ENCODE data around the gene GFOD1. TPM values are rescaled to one million over a fixed set of nuclear protein-coding genes. Genes with fewer than 3 reads are reported as not detected.
"Not testable (repeated sequence)": the region's sequence is repeated elsewhere in the genome, so short reads cannot be mapped to it uniquely, and the experiment has no call there.

Gene GFOD1
- total and polyA plus RNA-seq, 8 donors = 1.4 to 2.7 (median 2.1) TPM

DNA sequence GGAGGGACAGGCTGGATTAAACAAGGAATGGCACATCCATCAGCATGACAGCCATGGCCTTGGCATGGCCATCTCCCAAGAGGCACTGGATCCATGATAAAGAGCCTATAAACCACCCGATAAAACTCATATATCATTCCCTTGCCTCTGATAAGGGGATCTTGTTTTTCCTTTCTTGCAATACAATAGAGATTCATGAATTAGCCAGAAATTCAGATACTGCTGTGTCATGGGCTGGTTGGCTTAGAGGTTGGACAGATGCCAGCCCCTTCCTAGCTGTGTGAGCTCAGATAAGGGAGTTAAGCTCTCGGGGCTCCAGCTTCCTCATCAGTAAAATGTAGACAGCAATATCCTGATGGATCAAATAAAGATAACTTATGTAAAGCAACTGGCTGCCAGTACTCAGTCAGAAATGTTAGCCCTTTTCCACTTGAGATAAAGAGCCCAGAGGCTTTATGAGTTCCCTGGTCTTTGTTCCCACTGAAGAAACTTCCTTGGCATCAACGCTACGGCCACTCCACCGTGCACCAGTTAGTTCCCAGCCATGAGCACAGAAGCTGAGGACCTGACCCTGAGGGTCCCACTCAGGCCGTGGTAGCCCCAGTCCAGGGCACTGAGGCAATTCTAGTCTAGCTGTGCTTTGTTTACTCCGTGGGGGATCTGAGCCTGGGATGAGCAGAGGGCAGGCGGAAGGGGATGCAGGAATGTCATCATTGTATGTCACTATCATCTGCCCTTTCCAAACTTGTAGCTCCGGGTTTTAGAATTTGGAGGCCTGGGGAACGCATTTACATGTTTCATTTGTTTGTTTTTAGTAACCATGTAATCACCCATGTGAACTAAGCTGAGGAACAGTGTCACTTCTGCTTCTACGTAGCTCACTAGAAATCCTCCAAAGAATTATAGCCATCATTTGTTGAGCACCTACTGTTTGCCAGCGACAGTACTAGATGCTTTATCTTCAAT, 91.8 kb downstream of the GFOD1 start:
- DNase-seq = peak; percentile 75 to 86 (median 77)
- Histone ChIP-seq H3K9me3 (no peaks in the 10 kb centered on the region), H3K27me3 (no peaks in the 10 kb centered on the region), H3K36me3 (no peaks in the 10 kb centered on the region), H3K27ac (peak overlapping the region in 3 of 4 donors; percentile 43 to 65 (median 57)), H3K4me1 (peaks cover 0 to 15% (median 8%) of the 10 kb centered on the region in 3 donors), H3K4me3 (no peak overlapping the region)
- FAIRE-seq = no peak
- 33 to 41% methylated on average over 12 of the region's 12 CpGs for whole genome bisulfite sequencing, 2 donors
- TF ChIP-seq, protein P1, sequence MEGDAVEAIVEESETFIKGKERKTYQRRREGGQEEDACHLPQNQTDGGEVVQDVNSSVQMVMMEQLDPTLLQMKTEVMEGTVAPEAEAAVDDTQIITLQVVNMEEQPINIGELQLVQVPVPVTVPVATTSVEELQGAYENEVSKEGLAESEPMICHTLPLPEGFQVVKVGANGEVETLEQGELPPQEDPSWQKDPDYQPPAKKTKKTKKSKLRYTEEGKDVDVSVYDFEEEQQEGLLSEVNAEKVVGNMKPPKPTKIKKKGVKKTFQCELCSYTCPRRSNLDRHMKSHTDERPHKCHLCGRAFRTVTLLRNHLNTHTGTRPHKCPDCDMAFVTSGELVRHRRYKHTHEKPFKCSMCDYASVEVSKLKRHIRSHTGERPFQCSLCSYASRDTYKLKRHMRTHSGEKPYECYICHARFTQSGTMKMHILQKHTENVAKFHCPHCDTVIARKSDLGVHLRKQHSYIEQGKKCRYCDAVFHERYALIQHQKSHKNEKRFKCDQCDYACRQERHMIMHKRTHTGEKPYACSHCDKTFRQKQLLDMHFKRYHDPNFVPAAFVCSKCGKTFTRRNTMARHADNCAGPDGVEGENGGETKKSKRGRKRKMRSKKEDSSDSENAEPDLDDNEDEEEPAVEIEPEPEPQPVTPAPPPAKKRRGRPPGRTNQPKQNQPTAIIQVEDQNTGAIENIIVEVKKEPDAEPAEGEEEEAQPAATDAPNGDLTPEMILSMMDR (IDR thresholded peaks at IDR 0.05) = no peak
- peak; percentile 86 to 93 (median 89) for ATAC-seq
- intact Hi-C loops (cut with DNase I) = no loop called here

DNA sequence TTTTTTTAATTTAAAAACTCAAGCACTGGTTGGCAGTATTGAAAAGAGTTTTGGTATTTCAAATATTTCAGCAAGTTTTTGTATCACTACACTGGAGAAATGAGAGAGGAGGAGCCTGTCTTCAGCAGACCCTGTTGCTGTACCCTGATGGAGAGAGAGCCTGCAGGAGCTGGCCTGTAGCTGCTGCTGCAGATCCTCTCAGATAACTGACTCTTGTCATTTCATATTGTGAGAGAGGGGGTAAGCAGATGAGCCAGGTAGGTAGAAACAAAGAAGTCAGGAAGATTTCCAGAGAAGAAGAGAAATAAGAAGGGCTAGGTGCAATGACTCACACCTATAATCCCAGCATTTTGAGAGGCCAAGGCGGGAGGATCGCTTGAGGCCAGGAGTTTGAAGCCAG, 94.9 kb downstream of the GFOD1 start:
- ATAC-seq = no peak
- no peak for FAIRE-seq
- DNase-seq = no peak
- Histone ChIP-seq H3K27me3 (no peaks in the 10 kb centered on the region), H3K4me1 (peaks cover 0 to 15% (median 8%) of the 10 kb centered on the region in 3 donors), H3K9me3 (no peaks in the 10 kb centered on the region), H3K4me3 (no peak overlapping the region), H3K27ac (no peak overlapping the region), H3K36me3 (no peaks in the 10 kb centered on the region)
- TF ChIP-seq, protein P1 (IDR thresholded peaks at IDR 0.05) = no peak
- intact Hi-C loops (cut with DNase I) = no loop called here
- 84 to 100% methylated on average over 2 of the region's 2 CpGs for WGBS, 2 donors

DNA sequence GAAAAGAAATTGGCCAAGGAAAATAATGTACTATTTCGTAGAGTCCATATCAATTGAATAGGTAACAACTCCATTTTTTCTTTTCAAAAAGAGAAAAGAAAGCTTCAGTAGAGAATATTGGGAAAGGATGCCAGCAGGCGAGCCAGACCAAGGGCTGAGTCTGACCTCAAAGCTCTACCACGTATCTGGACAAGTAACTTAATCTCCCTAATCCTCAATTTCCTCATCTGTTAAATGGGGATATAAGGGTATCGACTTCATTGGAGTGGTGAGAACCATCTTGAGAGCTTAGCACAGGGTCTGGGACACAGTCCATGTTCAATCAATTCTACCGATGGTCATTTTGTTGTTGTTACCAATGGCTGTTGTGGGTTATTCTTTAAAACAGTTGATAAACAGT, 95.9 kb downstream of the GFOD1 start:
- Histone ChIP-seq H3K36me3 (no peaks in the 10 kb centered on the region), H3K27ac (no peak overlapping the region), H3K9me3 (no peaks in the 10 kb centered on the region), H3K27me3 (no peaks in the 10 kb centered on the region), H3K4me3 (no peak overlapping the region), H3K4me1 (peaks cover 0 to 15% (median 8%) of the 10 kb centered on the region in 3 donors)
- TF ChIP-seq, protein P1 (IDR thresholded peaks at IDR 0.05) = no peak
- 91% methylated on average over 5 of the region's 5 CpGs for WGBS, 2 donors
- DNase-seq (no peak), ATAC-seq (no peak), FAIRE-seq (no peak)
- intact Hi-C loops (cut with DNase I) = no loop called here

DNA sequence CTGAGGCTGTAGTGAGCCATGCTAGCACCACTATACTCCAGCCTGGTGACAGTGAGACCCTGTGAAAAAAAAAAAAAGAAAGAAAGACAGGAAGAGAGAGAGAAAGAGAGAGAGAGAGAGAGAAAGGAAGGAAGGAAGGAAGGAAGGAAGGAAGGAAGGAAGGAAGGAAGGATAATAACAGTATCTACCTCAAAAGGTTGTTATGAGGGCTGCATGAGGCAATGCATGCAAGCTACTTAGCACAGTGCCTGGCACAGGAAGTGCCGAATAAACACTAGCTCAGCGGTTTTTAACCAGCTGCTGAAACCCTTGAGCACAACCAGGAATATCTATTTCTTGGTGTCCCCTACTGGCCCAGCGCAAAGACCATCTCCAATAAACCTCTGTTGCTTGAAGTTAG, 96.7 kb downstream of the GFOD1 start:
- intact Hi-C loops (cut with DNase I) = no loop called here
- Histone ChIP-seq H3K27ac (no peak overlapping the region), H3K9me3 (no peaks in the 10 kb centered on the region), H3K36me3 (no peaks in the 10 kb centered on the region), H3K4me3 (no peak overlapping the region), H3K27me3 (no peaks in the 10 kb centered on the region), H3K4me1 (peaks cover 0 to 7% (median 4%) of the 10 kb centered on the region in 3 donors)
- TF ChIP-seq, protein P1 (IDR thresholded peaks at IDR 0.05) = no peak
- DNase-seq = no peak
- no peak for ATAC-seq
- FAIRE-seq = no peak
- WGBS, 2 donors = 72 to 83% methylated on average over 3 of the region's 3 CpGs

DNA sequence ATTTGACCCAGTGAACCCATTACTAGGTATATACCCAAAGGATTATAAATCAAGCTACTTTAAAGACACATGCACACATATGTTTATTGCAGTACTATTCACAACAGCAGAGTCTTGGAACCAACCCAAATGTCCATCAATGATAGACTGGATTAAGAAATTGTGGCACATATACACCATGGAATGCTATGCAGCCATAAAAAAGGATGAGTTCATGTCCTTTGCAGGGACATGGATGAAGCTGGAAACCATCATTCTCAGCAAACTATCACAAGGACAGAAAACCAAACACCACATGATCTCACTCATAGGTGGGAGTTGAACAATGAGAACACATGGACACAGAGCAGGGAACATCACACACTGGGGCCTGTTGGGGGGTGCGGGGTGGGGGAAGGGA, 98.2 kb downstream of the GFOD1 start:
- H3K36me3 ChIP-seq; FAIRE-seq; H3K9me3 ChIP-seq; ATAC-seq; H3K4me3 ChIP-seq; H3K4me1 ChIP-seq; H3K27me3 ChIP-seq; intact Hi-C loops (cut with DNase I); H3K27ac ChIP-seq; DNase-seq: not testable (repeated sequence)
- WGBS, 2 donors = 91% methylated on average over 1 of the region's 1 CpG

DNA sequence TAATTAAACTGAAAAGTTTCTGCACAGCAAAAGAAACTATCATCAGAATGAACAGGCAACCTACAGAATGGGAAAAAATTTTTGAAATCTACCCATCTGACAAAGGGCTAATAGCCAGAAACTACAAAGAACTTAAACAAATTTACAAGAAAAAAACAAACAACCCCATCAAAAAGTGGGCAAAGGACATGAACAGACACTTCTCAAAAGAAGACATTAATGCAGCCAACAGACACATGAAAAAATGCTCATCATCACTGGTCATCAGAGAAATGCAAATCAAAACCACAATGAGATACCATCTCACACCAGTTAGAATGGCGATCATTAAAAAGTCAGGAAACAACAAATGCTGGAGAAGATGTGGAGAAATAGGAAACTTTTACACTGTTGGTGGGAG, 98.6 kb downstream of the GFOD1 start:
- intact Hi-C loops (cut with DNase I); H3K9me3 ChIP-seq; H3K4me3 ChIP-seq; H3K27ac ChIP-seq; H3K27me3 ChIP-seq; H3K36me3 ChIP-seq; H3K4me1 ChIP-seq; FAIRE-seq; DNase-seq; ATAC-seq: not testable (repeated sequence)
- 86 to 94% methylated on average over 1 of the region's 1 CpG for WGBS, 2 donors
